CD4-positive, CD25-positive, alpha-beta regulatory T cell (primary cell): ENCODE measurements around the gene CYP2W1. TPM values are rescaled to one million over a fixed set of nuclear protein-coding genes. Genes with fewer than 3 reads are reported as not detected.
"Not testable (repeated sequence)": the region's sequence is repeated elsewhere in the genome, so short reads cannot be mapped to it uniquely, and the experiment has no call there.

Experiments used
- ATAC-seq, 2 donors: fragments of 150-1000 bp; cut with Tn5 transposase; one replicate each; pipeline ENCODE4 v1.10.0; 2021; ENCODE audit warnings: low read depth in 2 of 2, moderate number of reproducible peaks in 2 of 2, moderate library complexity in 1 of 2
- DNase-seq, 3 donors: peaks; one replicate each; pipeline versions ENCODE4 v3.0.0 to v3.0.0-alpha.2; 2012 to 2022; ENCODE audit warnings: mixed read lengths in 1 of 3
- H3K27ac ChIP-seq: one replicate; pipeline ENCODE4 v1.7.0; 2013; ENCODE audit warnings: mild to moderate bottlenecking, low read length; ENCODE audit not compliant: insufficient read depth, poor library complexity, severe bottlenecking
- H3K27me3 ChIP-seq: one replicate; pipeline ENCODE4 v1.7.0; 2013; ENCODE audit warnings: low read length; ENCODE audit not compliant: control insufficient read depth, insufficient read depth
- H3K36me3 ChIP-seq: one replicate; pipeline ENCODE4 v1.7.0; 2013; ENCODE audit warnings: mild to moderate bottlenecking, low read length, moderate library complexity; ENCODE audit not compliant: control insufficient read depth, insufficient read depth
- H3K4me1 ChIP-seq: 2 replicates; pipeline ENCODE4 v1.7.0; 2013; ENCODE audit warnings: mild to moderate bottlenecking, low read length; ENCODE audit not compliant: insufficient read depth, control insufficient read depth, poor library complexity, severe bottlenecking
- H3K4me3 ChIP-seq: one replicate; pipeline ENCODE4 v1.7.0; 2013; ENCODE audit warnings: low read depth, mild to moderate bottlenecking, low read length, moderate library complexity
- H3K9me3 ChIP-seq, 2 experiments: 1 replicate in 1 of 2; 2 replicates in 1 of 2; pipeline ENCODE4 v1.7.0; 2013; ENCODE audit warnings: low read length in 2 of 2, mild to moderate bottlenecking in 1 of 2, moderate library complexity in 1 of 2; ENCODE audit not compliant: control insufficient read depth in 2 of 2
- H3K27ac Mint-ChIP-seq, 3 donors: one replicate each; pipeline ENCODE4 v1.8.0; 2020 to 2022; ENCODE audit warnings: mild to moderate bottlenecking in 3 of 3, mixed read lengths in 3 of 3, moderate library complexity in 2 of 3
- H3K27me3 Mint-ChIP-seq: one replicate; pipeline ENCODE4 v1.8.0; 2022; ENCODE audit warnings: mild to moderate bottlenecking, mixed read lengths
- H3K36me3 Mint-ChIP-seq: one replicate; pipeline ENCODE4 v1.8.0; 2020; ENCODE audit warnings: mixed read lengths
- H3K4me1 Mint-ChIP-seq, 4 donors: one replicate each; pipeline ENCODE4 v1.8.0; 2020 to 2022; ENCODE audit warnings: mixed read lengths in 4 of 4, mild to moderate bottlenecking in 1 of 4
- H3K4me3 Mint-ChIP-seq, 4 donors: one replicate each; pipeline ENCODE4 v1.8.0; 2020 to 2022; ENCODE audit warnings: mild to moderate bottlenecking in 4 of 4, mixed read lengths in 4 of 4, moderate library complexity in 3 of 4
- H3K9me3 Mint-ChIP-seq, 7 donors: one replicate each; pipeline ENCODE4 v1.8.0; 2020 to 2022; ENCODE audit warnings: mixed read lengths in 7 of 7, mild to moderate bottlenecking in 3 of 7, moderate library complexity in 2 of 7
- polyA plus RNA-seq, 4 donors: library from polyadenylated mRNA; unstranded; fragments of 300-500 nt; fragmentation: Illumina TruSeq; gene quantifications; one replicate each; pipeline ENCODE4 v1.2.3, GENCODE V29; 2021
- total RNA-seq: library from RNA; stranded (reverse); gene quantifications from one replicate; pipeline ENCODE4 v1.2.3, GENCODE V29; 2022

The CYP2W1 gene
- total and polyA plus RNA-seq, 5 donors from 2014 or later: not detected

DNA sequence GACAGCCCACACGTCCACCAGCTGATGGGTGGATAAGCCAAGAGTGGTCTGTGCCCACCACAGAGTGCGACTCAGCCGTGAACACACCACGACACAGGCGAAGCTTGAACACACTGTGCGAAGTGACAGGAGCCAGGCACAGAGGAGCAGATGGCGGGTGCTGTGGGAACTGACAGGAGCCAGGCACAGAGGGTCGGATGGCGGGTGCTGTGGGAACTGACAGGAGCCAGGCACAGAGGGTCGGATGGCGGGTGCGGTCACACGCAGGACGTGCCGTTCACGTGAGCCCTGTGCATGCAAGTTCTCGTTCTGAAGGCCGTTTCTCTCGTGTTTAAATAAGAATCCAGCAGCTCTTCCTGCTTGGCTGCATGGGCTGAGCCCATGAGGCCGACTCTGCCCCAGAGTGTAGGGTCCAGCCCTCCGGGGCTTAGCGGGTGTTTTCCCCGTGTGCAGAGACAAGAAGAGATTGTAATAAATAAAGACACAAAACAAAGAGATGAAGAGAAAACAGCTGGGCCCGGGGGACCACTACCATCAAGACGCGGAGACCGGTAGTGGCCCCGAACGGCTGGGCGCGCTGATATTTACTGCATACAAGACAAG is 22.6 kb upstream of the CYP2W1 start:
- no peak overlapping the region for H3K27ac Mint-ChIP-seq
- peaks cover 0 to 15% (median 5%) of the 10 kb centered on the region in 4 donors for H3K4me1 Mint-ChIP-seq
- Histone ChIP-seq H3K27ac (no peak overlapping the region), H3K9me3 (no peaks in the 10 kb centered on the region), H3K36me3 (no peaks in the 10 kb centered on the region), H3K27me3 (no peaks in the 10 kb centered on the region), H3K4me3 (no peak overlapping the region), H3K4me1 (peaks cover 20% of the 10 kb centered on the region)
- H3K36me3 Mint-ChIP-seq: no peaks in the 10 kb centered on the region
- peaks cover 29% of the 10 kb centered on the region for H3K27me3 Mint-ChIP-seq
- peaks cover 0 to 1% (median 0%) of the 10 kb centered on the region in 7 donors for H3K9me3 Mint-ChIP-seq
- no peak overlapping the region for H3K4me3 Mint-ChIP-seq
- DNase-seq (no peak), ATAC-seq (no peak)

DNA sequence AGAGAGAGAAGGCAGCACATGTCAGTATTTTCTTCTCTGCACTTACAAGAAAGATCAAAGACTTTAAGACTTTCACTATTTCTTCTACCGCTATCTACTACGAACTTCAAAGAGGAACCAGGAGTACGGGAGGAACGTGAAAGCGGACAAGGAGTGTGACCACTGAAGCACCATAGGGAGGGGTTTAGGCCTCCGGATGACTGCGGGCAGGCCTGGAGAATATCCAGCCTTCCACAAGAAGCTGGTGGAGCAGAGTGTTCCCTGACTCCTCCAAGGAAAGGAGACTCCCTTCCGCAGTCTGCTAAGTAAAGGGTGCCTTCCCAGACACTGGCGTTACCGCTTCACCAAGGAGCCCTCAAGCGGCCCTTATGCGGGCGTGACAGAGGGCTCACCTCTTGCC is 22.0 kb upstream of the CYP2W1 start:
- peaks cover 0 to 17% (median 7%) of the 10 kb centered on the region in 4 donors for H3K4me1 Mint-ChIP-seq
- H3K36me3 ChIP-seq, H3K27ac Mint-ChIP-seq, H3K27me3 ChIP-seq, ATAC-seq, H3K27ac ChIP-seq, DNase-seq, H3K4me3 ChIP-seq, H3K36me3 Mint-ChIP-seq, H3K9me3 Mint-ChIP-seq, H3K9me3 ChIP-seq: not testable (repeated sequence)
- peaks cover 20% of the 10 kb centered on the region for H3K4me1 ChIP-seq
- H3K4me3 Mint-ChIP-seq: peak overlapping the region in 1 of 4 donors; percentile 68
- H3K27me3 Mint-ChIP-seq: peaks cover 27% of the 10 kb centered on the region

DNA sequence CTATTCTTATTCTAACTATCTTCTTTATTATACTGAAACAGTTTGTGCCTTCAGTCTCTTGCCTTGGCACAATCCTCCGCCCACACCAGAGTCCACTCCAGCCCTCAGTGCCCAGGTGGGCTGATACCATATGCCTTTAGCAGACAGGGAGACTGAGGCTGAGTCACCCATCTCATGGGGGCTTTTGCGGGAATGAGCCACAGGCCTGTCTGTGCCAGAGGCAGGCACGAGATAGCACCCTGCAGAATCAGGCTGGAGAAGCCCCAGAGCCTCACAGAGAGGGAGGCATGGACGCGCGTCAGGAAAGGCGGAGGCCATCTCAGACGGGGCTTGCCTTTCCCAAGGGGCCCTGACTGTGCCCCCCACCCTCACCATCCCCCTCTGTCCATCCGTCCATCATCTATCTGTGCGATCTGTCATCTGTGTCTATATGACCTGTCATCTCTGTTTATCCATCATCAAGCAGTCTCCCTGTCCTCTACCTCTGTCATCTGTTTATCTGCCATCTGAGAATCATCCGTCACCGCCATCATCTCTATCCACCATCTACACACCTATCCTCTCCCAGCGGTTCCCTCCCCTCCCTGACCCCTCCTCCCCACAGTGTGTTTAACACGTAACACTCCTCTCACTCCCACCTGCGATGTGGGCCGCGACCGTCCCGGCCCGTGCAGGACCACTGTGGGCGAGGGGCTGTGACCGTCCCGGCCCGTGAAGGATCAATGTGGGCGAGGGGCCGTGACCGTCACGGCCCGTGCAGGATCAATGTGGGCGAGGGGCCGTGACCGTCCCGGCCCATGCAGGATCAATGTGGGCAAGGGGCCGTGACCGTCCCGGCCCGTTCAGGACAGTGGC is 21.2 kb upstream of the CYP2W1 start:
- Histone ChIP-seq H3K27me3 (no peaks in the 10 kb centered on the region), H3K27ac (no peak overlapping the region), H3K36me3 (no peaks in the 10 kb centered on the region), H3K4me1 (peaks cover 20% of the 10 kb centered on the region), H3K9me3 (no peaks in the 10 kb centered on the region), H3K4me3 (no peak overlapping the region)
- Mint-ChIP-seq H3K4me1 (peaks cover 0 to 21% (median 11%) of the 10 kb centered on the region in 4 donors), H3K4me3 (peak overlapping the region in 2 of 4 donors; percentile 45 to 68), H3K27ac (peak overlapping the region in 1 of 3 donors; percentile 52), H3K27me3 (peaks cover 26% of the 10 kb centered on the region), H3K36me3 (peaks cover 3% of the 10 kb centered on the region), H3K9me3 (peaks cover 0 to 1% (median 0%) of the 10 kb centered on the region in 7 donors)
- no peak for DNase-seq
- no peak for ATAC-seq

DNA sequence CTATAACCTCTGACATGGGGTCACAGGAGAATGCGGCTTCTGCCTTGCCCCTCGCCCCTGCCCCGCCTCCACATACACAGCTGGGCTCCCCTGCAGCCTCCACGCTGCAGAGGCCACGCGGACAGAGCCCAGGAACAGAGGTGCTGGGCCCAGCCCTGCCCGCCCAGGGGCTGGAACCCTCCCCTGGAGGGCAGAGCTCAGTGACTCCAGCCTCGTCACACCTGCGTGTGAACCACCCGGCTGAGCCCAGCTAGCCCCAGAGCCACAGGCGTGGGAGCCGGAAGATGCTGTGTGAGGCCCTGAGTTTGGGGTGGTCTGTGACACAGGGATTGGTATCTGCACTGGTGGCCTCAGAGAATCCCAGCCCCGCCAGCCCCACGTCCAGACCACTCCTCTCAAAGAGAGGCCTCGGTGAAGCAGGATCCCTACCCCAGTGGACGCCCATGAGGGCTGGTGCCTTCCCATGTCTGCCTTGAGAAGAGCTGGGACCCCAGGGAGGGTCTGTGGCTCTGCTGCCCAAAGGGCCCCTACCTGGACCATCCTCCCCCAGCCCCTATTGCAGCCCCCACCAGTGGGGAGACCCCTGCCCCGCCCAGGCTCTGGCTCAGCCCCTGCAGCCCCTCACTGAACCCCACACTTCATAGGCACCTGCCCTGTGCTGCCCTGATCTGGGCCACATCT is 20.4 kb upstream of the CYP2W1 start:
- Mint-ChIP-seq H3K27ac (no peak overlapping the region), H3K4me1 (peaks cover 0 to 21% (median 11%) of the 10 kb centered on the region in 4 donors), H3K4me3 (no peak overlapping the region), H3K27me3 (peaks cover 21% of the 10 kb centered on the region), H3K36me3 (peaks cover 3% of the 10 kb centered on the region), H3K9me3 (peaks cover 0 to 1% (median 0%) of the 10 kb centered on the region in 7 donors)
- H3K27ac ChIP-seq: no peak overlapping the region
- no peaks in the 10 kb centered on the region for H3K27me3 ChIP-seq
- no peaks in the 10 kb centered on the region for H3K9me3 ChIP-seq
- no peak for DNase-seq
- peaks cover 7% of the 10 kb centered on the region for H3K36me3 ChIP-seq
- no peak overlapping the region for H3K4me3 ChIP-seq
- peaks cover 20% of the 10 kb centered on the region for H3K4me1 ChIP-seq
- no peak for ATAC-seq

DNA sequence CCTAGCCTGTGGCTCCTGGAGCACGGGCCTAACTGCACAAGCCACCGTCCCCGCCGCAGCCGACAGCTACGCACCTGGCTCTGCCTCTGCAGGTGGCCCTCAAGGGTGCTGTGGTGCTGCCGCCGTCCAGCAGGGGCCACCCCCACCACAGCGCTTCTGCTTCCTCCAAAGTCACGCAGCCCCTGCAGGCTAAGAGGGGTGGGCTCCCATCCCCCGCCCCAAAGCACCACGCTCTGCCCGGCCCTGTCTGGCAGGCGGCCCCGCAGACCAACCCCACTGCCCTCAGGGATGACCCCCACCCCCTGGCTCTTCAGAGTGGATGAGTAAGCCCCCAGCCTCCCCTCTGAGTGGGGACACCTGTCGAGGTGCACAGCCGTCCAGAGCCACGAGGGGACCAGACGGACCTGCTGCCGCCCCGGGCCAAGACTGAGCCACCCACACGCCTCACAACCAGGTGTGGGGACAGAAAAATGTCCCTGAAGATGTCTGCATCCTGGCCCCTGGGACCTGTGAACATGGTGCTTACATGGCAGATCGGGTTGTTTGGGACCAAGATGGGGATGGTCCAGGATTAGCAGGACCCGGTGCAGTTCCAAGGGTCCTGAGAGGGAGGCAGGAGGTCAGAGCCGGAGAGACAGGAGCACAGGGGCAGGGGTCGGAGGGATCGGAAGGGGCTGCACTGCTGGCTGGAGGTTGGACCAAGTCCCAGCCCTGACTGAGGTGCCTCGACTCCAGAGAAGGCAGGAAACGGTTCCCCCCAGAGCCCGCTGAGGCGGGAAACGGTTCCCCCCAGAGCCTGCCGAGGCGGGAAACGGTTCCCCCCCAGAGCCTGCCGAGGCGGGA is 19.5 kb upstream of the CYP2W1 start:
- H3K27ac ChIP-seq: no peak overlapping the region
- H3K36me3 ChIP-seq: peaks cover 16% of the 10 kb centered on the region
- H3K9me3 ChIP-seq: no peaks in the 10 kb centered on the region
- H3K4me1 Mint-ChIP-seq: peaks cover 0 to 21% (median 11%) of the 10 kb centered on the region in 4 donors
- no peak overlapping the region for H3K4me3 ChIP-seq
- no peak for DNase-seq
- peaks cover 21% of the 10 kb centered on the region for H3K27me3 Mint-ChIP-seq
- peaks cover 0 to 1% (median 0%) of the 10 kb centered on the region in 7 donors for H3K9me3 Mint-ChIP-seq
- H3K27me3 ChIP-seq: no peaks in the 10 kb centered on the region
- peak; percentile 52 to 57 for ATAC-seq
- peak overlapping the region in 2 of 4 donors; percentile 44 to 51 for H3K4me3 Mint-ChIP-seq
- peak overlapping the region in 1 of 3 donors; percentile 85 for H3K27ac Mint-ChIP-seq
- H3K36me3 Mint-ChIP-seq: peaks cover 9% of the 10 kb centered on the region
- peaks cover 20% of the 10 kb centered on the region for H3K4me1 ChIP-seq

DNA sequence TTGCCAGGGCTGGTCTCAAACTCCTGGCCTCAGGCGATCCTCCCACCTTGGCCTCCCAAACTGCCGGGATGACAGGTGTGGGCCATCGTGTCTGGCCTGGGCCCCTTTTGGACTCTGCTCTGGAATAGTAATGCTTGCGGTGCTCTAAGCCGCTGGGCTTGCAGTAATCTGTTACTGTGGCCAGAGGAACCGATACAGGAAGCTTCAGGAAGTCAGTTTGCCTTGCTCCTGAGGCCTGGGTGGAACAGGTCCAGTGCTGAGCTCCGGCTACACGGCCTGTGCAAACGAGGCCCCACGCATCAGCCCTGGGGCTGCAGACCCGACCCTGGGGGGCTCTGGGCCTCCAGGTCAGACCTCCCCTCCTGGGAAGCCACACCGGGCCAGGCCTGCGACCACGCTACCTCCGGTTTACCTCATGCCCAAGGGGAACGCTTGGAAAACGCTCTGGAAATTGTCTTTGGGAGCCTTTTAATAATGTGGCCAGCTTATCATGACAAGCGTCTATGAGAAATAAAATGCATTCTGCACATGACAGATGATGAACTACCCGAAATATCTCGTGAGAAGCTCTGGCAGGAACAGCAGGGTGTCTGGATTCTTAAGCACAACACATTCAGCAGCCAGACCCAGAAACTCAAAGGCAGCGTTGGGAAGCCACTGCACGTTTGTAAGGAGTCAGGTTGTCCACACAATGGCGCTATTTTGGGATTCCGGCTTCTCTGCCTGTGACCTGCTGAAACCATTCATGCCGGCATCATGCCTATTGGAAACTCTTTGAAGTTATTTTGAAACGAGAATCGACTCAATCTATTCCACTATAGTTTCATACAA is 18.4 kb upstream of the CYP2W1 start:
- Histone ChIP-seq H3K36me3 (peaks cover 28% of the 10 kb centered on the region), H3K27ac (no peak overlapping the region), H3K4me3 (no peak overlapping the region), H3K9me3 (no peaks in the 10 kb centered on the region), H3K27me3 (no peaks in the 10 kb centered on the region), H3K4me1 (peaks cover 20% of the 10 kb centered on the region)
- Mint-ChIP-seq H3K4me3 (peak overlapping the region in 1 of 4 donors; percentile 15), H3K36me3 (peaks cover 9% of the 10 kb centered on the region), H3K27me3 (peaks cover 21% of the 10 kb centered on the region), H3K27ac (peak overlapping the region in 1 of 3 donors; percentile 35), H3K9me3 (peaks cover 0 to 1% (median 0%) of the 10 kb centered on the region in 7 donors), H3K4me1 (peaks cover 0 to 21% (median 11%) of the 10 kb centered on the region in 4 donors)
- ATAC-seq: no peak
- no peak for DNase-seq
